Esophagus squamous epithelium (tissue), 4 donors: Measurements from ENCODE around the gene PTGES.

Experiments
- POLR2A ChIP-seq, 4 donors: fragments of 450-650 bp; IDR thresholded peaks; one replicate each; pipeline ENCODE4 v1.6.1; 2017; ENCODE audit warnings: antibody characterized with exemption in 4 of 4, mild to moderate bottlenecking in 4 of 4, moderate library complexity in 3 of 4
- TF ChIP-seq, protein P1 (sequence below), 6 experiments: fragments of 450-650 bp in 4 of 6; fragments of 200-600 bp in 2 of 6; sonication (generic) in 2 of 6; IDR thresholded peaks; one replicate each; pipeline ENCODE4 v1.5.1; 2016 to 2019; ENCODE audit warnings: antibody characterized with exemption in 6 of 6, mild to moderate bottlenecking in 4 of 6, moderate library complexity in 4 of 6

DNA sequence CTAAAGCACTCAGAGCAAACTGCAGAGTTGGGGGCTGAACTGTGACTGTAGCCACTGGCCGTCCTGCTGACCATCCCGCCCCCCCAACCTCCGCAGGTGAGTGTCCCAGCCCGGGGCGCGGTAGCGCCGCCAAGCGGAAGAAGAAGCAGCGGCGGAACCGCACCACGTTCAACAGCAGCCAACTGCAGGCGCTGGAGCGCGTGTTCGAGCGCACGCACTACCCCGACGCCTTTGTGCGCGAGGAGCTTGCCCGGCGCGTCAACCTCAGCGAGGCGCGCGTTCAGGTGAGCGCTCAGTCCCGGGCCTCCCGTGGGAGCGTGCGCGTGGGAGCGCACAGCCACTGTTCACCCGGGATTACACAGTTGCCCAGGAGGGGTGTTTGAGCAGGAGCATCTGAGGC lies 33.7 kb downstream of the PTGES start:
- TF ChIP-seq, protein P1, sequence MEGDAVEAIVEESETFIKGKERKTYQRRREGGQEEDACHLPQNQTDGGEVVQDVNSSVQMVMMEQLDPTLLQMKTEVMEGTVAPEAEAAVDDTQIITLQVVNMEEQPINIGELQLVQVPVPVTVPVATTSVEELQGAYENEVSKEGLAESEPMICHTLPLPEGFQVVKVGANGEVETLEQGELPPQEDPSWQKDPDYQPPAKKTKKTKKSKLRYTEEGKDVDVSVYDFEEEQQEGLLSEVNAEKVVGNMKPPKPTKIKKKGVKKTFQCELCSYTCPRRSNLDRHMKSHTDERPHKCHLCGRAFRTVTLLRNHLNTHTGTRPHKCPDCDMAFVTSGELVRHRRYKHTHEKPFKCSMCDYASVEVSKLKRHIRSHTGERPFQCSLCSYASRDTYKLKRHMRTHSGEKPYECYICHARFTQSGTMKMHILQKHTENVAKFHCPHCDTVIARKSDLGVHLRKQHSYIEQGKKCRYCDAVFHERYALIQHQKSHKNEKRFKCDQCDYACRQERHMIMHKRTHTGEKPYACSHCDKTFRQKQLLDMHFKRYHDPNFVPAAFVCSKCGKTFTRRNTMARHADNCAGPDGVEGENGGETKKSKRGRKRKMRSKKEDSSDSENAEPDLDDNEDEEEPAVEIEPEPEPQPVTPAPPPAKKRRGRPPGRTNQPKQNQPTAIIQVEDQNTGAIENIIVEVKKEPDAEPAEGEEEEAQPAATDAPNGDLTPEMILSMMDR (IDR thresholded peaks at IDR 0.05) = no peak
- no peak for TF ChIP-seq POLR2A (IDR thresholded peaks at IDR 0.05)
